ENCODE data around the gene PIGU. TPM values are rescaled to one million over a fixed set of nuclear protein-coding genes. Genes with fewer than 3 reads are reported as not detected.

The PIGU gene
- total and polyA plus RNA-seq, 2 donors (not counting 3 experiments of a cell fraction or from before 2014, with no cell fraction given): 20.3 to 81.8 TPM

- H3K27me3 ChIP-seq (ENCODE audit: control insufficient read depth in 2 of 2, insufficient read depth in 2 of 2, low read length in 2 of 2): no peaks in the 10 kb centered on the region
- DNase-seq (ENCODE audit: low read depth, low spot score) (no peak), FAIRE-seq (no peak)
- ChIA-PET POLR2A (interaction anchor here (1.2 kb wide), 1 partner anchor 9 kb away, joined by 7 read pairs; the partner anchor contains the start of gene DYNLRB1), CTCF (interaction anchor here (1.2 to 5.8 kb wide), 5 partner anchors 9 to 334 kb away, joined by 3 to 107 read pairs (median 4); partner anchors contain the start of gene DYNLRB1)
- intact Hi-C loops (cut with micrococcal nuclease) (loop anchor here (5.0 kb wide), 1 partner anchor 333 kb away; no protein-coding TSS in a partner anchor), dilution Hi-C loops (cut with MboI; ENCODE audit: extremely low pct_ligation_motif_present, low sequenced_read_pairs) (no loop called here)
- peaks cover 21% of the 10 kb centered on the region for H3K4me1 ChIP-seq (ENCODE audit: control insufficient read depth, extremely low read depth, insufficient read depth, low read length)
- TF ChIP-seq MAX (IDR thresholded peaks at IDR 0.05; ENCODE audit: insufficient read depth, insufficient read length) (no peak), POLR2AphosphoS5 (IDR thresholded peaks at IDR 0.05; ENCODE audit: insufficient read depth, low read depth, low read length) (no peak), FOS (IDR thresholded peaks at IDR 0.05; ENCODE audit: borderline replicate concordance, insufficient read depth, low read length) (no peak), GATA2 (IDR thresholded peaks at IDR 0.05; ENCODE audit: insufficient read depth, insufficient read length, low read depth, low read length) (no peak), POLR2A (IDR thresholded peaks at IDR 0.05; ENCODE audit: low read depth, low read length) (no peak), CTCF (IDR thresholded peaks at IDR 0.05; ENCODE audit: extremely low read depth in 1 of 2, insufficient read depth in 1 of 2, low read depth in 1 of 2, low read length in 2 of 2) (no peak), JUN (IDR thresholded peaks at IDR 0.05; ENCODE audit: borderline replicate concordance, insufficient read depth, insufficient read length, low read depth) (no peak), MYC (IDR thresholded peaks at IDR 0.05; ENCODE audit: low read depth, low read length) (no peak), EZH2 (IDR thresholded peaks at IDR 0.05; ENCODE audit: borderline replicate concordance, low read depth, low read length, severe bottlenecking) (no peak)
- no peaks in the 10 kb centered on the region for H4K20me1 ChIP-seq (replicated peaks; ENCODE audit: control insufficient read depth, extremely low read depth, insufficient read depth, low read length)
- peak overlapping the region; percentile 29 for H3K4me2 ChIP-seq (ENCODE audit: insufficient read depth, low read length)
- peaks cover 7 to 22% of the 10 kb centered on the region in 2 experiments for H3K36me3 ChIP-seq (ENCODE audit: control insufficient read depth in 2 of 2, extremely low read depth in 1 of 2, insufficient read depth in 2 of 2, low read length in 2 of 2)
- no peaks in the 10 kb centered on the region for H3K9me3 ChIP-seq (replicated peaks; ENCODE audit: control insufficient read depth, insufficient read depth, low read length)
- no peaks in the 10 kb centered on the region for H3K9me1 ChIP-seq (replicated peaks; ENCODE audit: control insufficient read depth, extremely low read depth, insufficient read depth, low read length)
- BruUV-seq (replicated peaks): no TSS peak
- peak overlapping the region; percentile 78 for H3K27ac ChIP-seq (ENCODE audit: insufficient read depth, low read depth, low read length)
- no peak overlapping the region for H3K4me3 ChIP-seq (replicated peaks in 1 of 3; ENCODE audit: insufficient read depth in 1 of 3, low read depth in 1 of 3, low read length in 3 of 3)
- H3K79me2 ChIP-seq (ENCODE audit: control insufficient read depth, insufficient read depth, low read length): peaks cover 46% of the 10 kb centered on the region
- no peak overlapping the region for H2AFZ ChIP-seq (ENCODE audit: low read depth, low read length)
- peak overlapping the region; percentile 6 for H3K9ac ChIP-seq (replicated peaks; ENCODE audit: extremely low read depth, insufficient read depth, low read length)
Measured at GRCh38 chr20:34525342-34525708, 151.6 kb downstream of the PIGU start.

Measured in endothelial cell of umbilical vein (primary cell).